ENCODE measurements around the gene ARHGAP18. TPM values are rescaled to one million over a fixed set of nuclear protein-coding genes. Genes with fewer than 3 reads are reported as not detected.
A peak's percentile ranks its signal among the peaks of the same experiment; 100 is the strongest.

The ARHGAP18 gene
- total RNA-seq, 1 donor from 2014 or later: 5.9 TPM

- no peak for DNase-seq (ENCODE audit: low spot score)
- peaks cover 14% of the 10 kb centered on the region for H3K36me3 Mint-ChIP-seq (ENCODE audit: low read depth)
These were observed 683 bp upstream of the ARHGAP18 start for GRCh38 chr6:129710450-129711270.

GRCh38 chr6:129709196-129709768, 695 bp downstream of the ARHGAP18 start:
- H3K27ac Mint-ChIP-seq: peak overlapping the region; percentile 87
- no peak for DNase-seq (ENCODE audit: low spot score)
- intact Hi-C loops (cut with micrococcal nuclease): no loop called here
- H3K36me3 Mint-ChIP-seq (ENCODE audit: low read depth): peaks cover 27% of the 10 kb centered on the region
- no peaks in the 10 kb centered on the region for H3K27me3 Mint-ChIP-seq (ENCODE audit: low read depth)
- H3K4me1 Mint-ChIP-seq (ENCODE audit: low read depth): peaks cover 59% of the 10 kb centered on the region
- peak overlapping the region; percentile 93 for H3K4me3 Mint-ChIP-seq (ENCODE audit: low read depth)
- no peaks in the 10 kb centered on the region for H3K9me3 Mint-ChIP-seq

More at GRCh38 chr6:129710450-129711270, 683 bp upstream of the ARHGAP18 start:
- intact Hi-C loops (cut with micrococcal nuclease): loop anchor here (1.0 to 2.0 kb wide), 2 partner anchors 16 to 38 kb away; no protein-coding TSS in a partner anchor
- peaks cover 46% of the 10 kb centered on the region for H3K4me1 Mint-ChIP-seq (ENCODE audit: low read depth)
- H3K27me3 Mint-ChIP-seq (ENCODE audit: low read depth): no peaks in the 10 kb centered on the region
- H3K9me3 Mint-ChIP-seq: no peaks in the 10 kb centered on the region
- H3K4me3 Mint-ChIP-seq (ENCODE audit: low read depth): peak overlapping the region; percentile 93
- H3K27ac Mint-ChIP-seq: no peak overlapping the region

- H3K4me1 Mint-ChIP-seq (ENCODE audit: low read depth): peaks cover 54% of the 10 kb centered on the region
- H3K9me3 Mint-ChIP-seq: no peaks in the 10 kb centered on the region
- peaks cover 27% of the 10 kb centered on the region for H3K36me3 Mint-ChIP-seq (ENCODE audit: low read depth)
- no peaks in the 10 kb centered on the region for H3K27me3 Mint-ChIP-seq (ENCODE audit: low read depth)
- H3K4me3 Mint-ChIP-seq (ENCODE audit: low read depth): peak overlapping the region; percentile 93
- H3K27ac Mint-ChIP-seq: no peak overlapping the region
- DNase-seq (ENCODE audit: low spot score): no peak
- intact Hi-C loops (cut with micrococcal nuclease): no loop called here
These were observed 1.3 kb downstream of the ARHGAP18 start for GRCh38 chr6:129708496-129709195.

- Mint-ChIP-seq H3K4me1 (ENCODE audit: low read depth) (peaks cover 54% of the 10 kb centered on the region), H3K27me3 (ENCODE audit: low read depth) (no peaks in the 10 kb centered on the region), H3K9me3 (no peaks in the 10 kb centered on the region), H3K4me3 (ENCODE audit: low read depth) (peak overlapping the region; percentile 48), H3K27ac (no peak overlapping the region), H3K36me3 (ENCODE audit: low read depth) (peaks cover 27% of the 10 kb centered on the region)
- intact Hi-C loops (cut with micrococcal nuclease): no loop called here
- DNase-seq (ENCODE audit: low spot score): no peak
These were observed 2.0 kb downstream of the ARHGAP18 start for GRCh38 chr6:129707882-129708495.

- intact Hi-C loops (cut with micrococcal nuclease): no loop called here
- no peaks in the 10 kb centered on the region for H3K9me3 Mint-ChIP-seq
- H3K4me3 Mint-ChIP-seq (ENCODE audit: low read depth): no peak overlapping the region
- H3K27ac Mint-ChIP-seq: no peak overlapping the region
- peaks cover 27% of the 10 kb centered on the region for H3K36me3 Mint-ChIP-seq (ENCODE audit: low read depth)
- H3K4me1 Mint-ChIP-seq (ENCODE audit: low read depth): peaks cover 62% of the 10 kb centered on the region
- no peaks in the 10 kb centered on the region for H3K27me3 Mint-ChIP-seq (ENCODE audit: low read depth)
- DNase-seq (ENCODE audit: low spot score): no peak
These were observed 2.9 kb downstream of the ARHGAP18 start for GRCh38 chr6:129707028-129707427.

GRCh38 chr6:129705212-129705611, 4.8 kb downstream of the ARHGAP18 start:
- no peak overlapping the region for H3K4me3 Mint-ChIP-seq (ENCODE audit: low read depth)
- H3K4me1 Mint-ChIP-seq (ENCODE audit: low read depth): peaks cover 64% of the 10 kb centered on the region
- intact Hi-C loops (cut with micrococcal nuclease): no loop called here
- no peaks in the 10 kb centered on the region for H3K27me3 Mint-ChIP-seq (ENCODE audit: low read depth)
- no peak overlapping the region for H3K27ac Mint-ChIP-seq
- H3K36me3 Mint-ChIP-seq (ENCODE audit: low read depth): peaks cover 27% of the 10 kb centered on the region
- no peak for DNase-seq (ENCODE audit: low spot score)
- no peaks in the 10 kb centered on the region for H3K9me3 Mint-ChIP-seq

GRCh38 chr6:129704708-129705107, 5.3 kb downstream of the ARHGAP18 start:
- Mint-ChIP-seq H3K27ac (peak overlapping the region; percentile 14), H3K9me3 (no peaks in the 10 kb centered on the region), H3K4me3 (ENCODE audit: low read depth) (no peak overlapping the region), H3K4me1 (ENCODE audit: low read depth) (peaks cover 60% of the 10 kb centered on the region), H3K27me3 (ENCODE audit: low read depth) (no peaks in the 10 kb centered on the region), H3K36me3 (ENCODE audit: low read depth) (peaks cover 27% of the 10 kb centered on the region)
- intact Hi-C loops (cut with micrococcal nuclease): no loop called here
- no peak for DNase-seq (ENCODE audit: low spot score)

- DNase-seq (ENCODE audit: low spot score): no peak
- no peak overlapping the region for H3K27ac Mint-ChIP-seq
- H3K27me3 Mint-ChIP-seq (ENCODE audit: low read depth): no peaks in the 10 kb centered on the region
- no peaks in the 10 kb centered on the region for H3K9me3 Mint-ChIP-seq
- no peak overlapping the region for H3K4me3 Mint-ChIP-seq (ENCODE audit: low read depth)
- H3K4me1 Mint-ChIP-seq (ENCODE audit: low read depth): peaks cover 49% of the 10 kb centered on the region
- H3K36me3 Mint-ChIP-seq (ENCODE audit: low read depth): peaks cover 25% of the 10 kb centered on the region
- intact Hi-C loops (cut with micrococcal nuclease): no loop called here
These were observed 8.1 kb downstream of the ARHGAP18 start for GRCh38 chr6:129701721-129702455.

- Mint-ChIP-seq H3K4me3 (ENCODE audit: low read depth) (no peak overlapping the region), H3K27ac (no peak overlapping the region), H3K27me3 (ENCODE audit: low read depth) (no peaks in the 10 kb centered on the region), H3K36me3 (ENCODE audit: low read depth) (peaks cover 16% of the 10 kb centered on the region), H3K4me1 (ENCODE audit: low read depth) (peaks cover 59% of the 10 kb centered on the region), H3K9me3 (no peaks in the 10 kb centered on the region)
- DNase-seq (ENCODE audit: low spot score): no peak
- intact Hi-C loops (cut with micrococcal nuclease): no loop called here
These were observed 9.3 kb downstream of the ARHGAP18 start for GRCh38 chr6:129700666-129701065.

- H3K36me3 Mint-ChIP-seq (ENCODE audit: low read depth): peaks cover 6% of the 10 kb centered on the region
- intact Hi-C loops (cut with micrococcal nuclease): no loop called here
- H3K4me1 Mint-ChIP-seq (ENCODE audit: low read depth): peaks cover 55% of the 10 kb centered on the region
- H3K27me3 Mint-ChIP-seq (ENCODE audit: low read depth): no peaks in the 10 kb centered on the region
- no peaks in the 10 kb centered on the region for H3K9me3 Mint-ChIP-seq
- DNase-seq (ENCODE audit: low spot score): no peak
- H3K4me3 Mint-ChIP-seq (ENCODE audit: low read depth): no peak overlapping the region
- H3K27ac Mint-ChIP-seq: no peak overlapping the region
These were observed 10.3 kb downstream of the ARHGAP18 start for GRCh38 chr6:129699659-129700058.

GRCh38 chr6:129698430-129698829, 11.5 kb downstream of the ARHGAP18 start:
- H3K36me3 Mint-ChIP-seq (ENCODE audit: low read depth): peaks cover 10% of the 10 kb centered on the region
- H3K27me3 Mint-ChIP-seq (ENCODE audit: low read depth): no peaks in the 10 kb centered on the region
- no peak for DNase-seq (ENCODE audit: low spot score)
- H3K4me3 Mint-ChIP-seq (ENCODE audit: low read depth): no peak overlapping the region
- intact Hi-C loops (cut with micrococcal nuclease): no loop called here
- no peak overlapping the region for H3K27ac Mint-ChIP-seq
- peaks cover 63% of the 10 kb centered on the region for H3K4me1 Mint-ChIP-seq (ENCODE audit: low read depth)
- H3K9me3 Mint-ChIP-seq: no peaks in the 10 kb centered on the region

- Mint-ChIP-seq H3K4me1 (ENCODE audit: low read depth) (peaks cover 67% of the 10 kb centered on the region), H3K36me3 (ENCODE audit: low read depth) (peaks cover 13% of the 10 kb centered on the region), H3K27me3 (ENCODE audit: low read depth) (no peaks in the 10 kb centered on the region), H3K4me3 (ENCODE audit: low read depth) (no peak overlapping the region), H3K27ac (no peak overlapping the region), H3K9me3 (no peaks in the 10 kb centered on the region)
- intact Hi-C loops (cut with micrococcal nuclease): no loop called here
- no peak for DNase-seq (ENCODE audit: low spot score)
These were observed 12.2 kb downstream of the ARHGAP18 start for GRCh38 chr6:129697788-129698187.
